ENCODE data around the gene XKR7. TPM values are rescaled to one million over a fixed set of nuclear protein-coding genes. Genes with fewer than 3 reads are reported as not detected.
"Not testable (repeated sequence)": the region's sequence is repeated elsewhere in the genome, so short reads cannot be mapped to it uniquely, and the experiment has no call there.

The XKR7 gene
- under 0.01 TPM in 1 of 2 replicates, not detected in the other for total RNA-seq (2014; rRNA removed; shearing (Covaris generic); ENCODE audit: low replicate concordance)

- no peak for DNase-seq
- Histone ChIP-seq H3K4me1 (ENCODE audit: low read length) (no peaks in the 10 kb centered on the region), H3K36me3 (ENCODE audit: insufficient read depth, low read length) (no peaks in the 10 kb centered on the region), H4K20me1 (ENCODE audit: insufficient read depth, low read depth, low read length) (no peaks in the 10 kb centered on the region), H3K9me3 (ENCODE audit: low read length) (no peaks in the 10 kb centered on the region), H3K4me2 (ENCODE audit: low read depth, low read length, poor library complexity, severe bottlenecking) (no peak within 1 kb of the TSS), H3K9me2 (replicated peaks; ENCODE audit: insufficient read depth, low read length) (no peaks in the 10 kb centered on the region), H3K79me2 (ENCODE audit: low read length) (no peaks in the 10 kb centered on the region), H2AFZ (ENCODE audit: low read length) (no peak within 1 kb of the TSS), H3K9ac (ENCODE audit: low read length) (no peak within 1 kb of the TSS), H3K27ac (ENCODE audit: low read length) (no peak within 1 kb of the TSS), H3K27me3 (ENCODE audit: low read length) (no peaks in the 10 kb centered on the region), H3K4me3 (ENCODE audit: low read length) (no peak within 1 kb of the TSS)
Measured at GRCh38 chr20:31967830-31968249, at the start of gene XKR7. TSS of gene XKR7 (plus strand) at chr20:31968151. CDS start at chr20:31968176, 25 bp downstream.

DNA sequence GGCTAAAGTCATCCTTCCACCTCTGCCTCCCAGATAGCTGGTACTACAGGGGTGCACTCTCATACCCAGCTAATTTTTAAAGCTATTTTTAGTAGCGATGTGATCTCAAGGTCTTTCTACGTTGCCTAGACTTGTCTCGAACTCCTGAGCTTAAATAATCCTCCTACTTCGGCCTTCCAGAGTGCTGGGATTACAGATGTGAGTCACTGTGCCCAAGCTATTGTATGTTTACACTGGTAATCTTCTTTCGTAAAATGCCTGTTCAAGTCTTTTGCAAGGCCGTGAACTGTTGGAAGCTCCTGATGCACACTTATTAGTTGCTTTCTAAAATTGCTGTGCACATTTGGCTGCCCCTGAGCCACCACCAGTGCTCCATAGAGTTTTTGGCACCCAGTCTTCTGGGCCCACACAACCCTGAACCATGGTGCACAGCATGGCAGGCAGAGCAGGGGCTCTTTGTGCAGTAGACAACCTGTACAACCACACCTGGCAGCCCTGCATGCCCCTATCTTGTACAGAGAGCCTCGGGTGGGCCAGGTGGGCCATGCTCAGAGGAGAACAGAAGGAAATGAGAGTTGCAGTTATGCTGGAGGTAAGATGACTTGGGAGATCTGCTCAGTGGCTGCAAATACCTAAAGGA, 49.4 kb upstream of the XKR7 start:
- H3K9me3 ChIP-seq (ENCODE audit: low read length) = no peaks in the 10 kb centered on the region
- H3K9ac ChIP-seq (ENCODE audit: low read length) = no peak overlapping the region
- no peaks in the 10 kb centered on the region for H3K36me3 ChIP-seq (ENCODE audit: insufficient read depth, low read length)
- no peak for DNase-seq
- no peak overlapping the region for H3K4me3 ChIP-seq (ENCODE audit: low read length)
- H3K79me2 ChIP-seq (ENCODE audit: low read length) = no peaks in the 10 kb centered on the region
- no peaks in the 10 kb centered on the region for H3K27me3 ChIP-seq (ENCODE audit: low read length)
- H3K4me1 ChIP-seq (ENCODE audit: low read length) = peaks cover 7% of the 10 kb centered on the region
- no peak overlapping the region for H2AFZ ChIP-seq (ENCODE audit: low read length)
- H4K20me1 ChIP-seq (ENCODE audit: insufficient read depth, low read depth, low read length) = no peaks in the 10 kb centered on the region
- no peak overlapping the region for H3K4me2 ChIP-seq (ENCODE audit: low read depth, low read length, poor library complexity, severe bottlenecking)
- H3K27ac ChIP-seq (ENCODE audit: low read length) = no peak overlapping the region
- H3K9me2 ChIP-seq (replicated peaks; ENCODE audit: insufficient read depth, low read length) = no peaks in the 10 kb centered on the region

DNA sequence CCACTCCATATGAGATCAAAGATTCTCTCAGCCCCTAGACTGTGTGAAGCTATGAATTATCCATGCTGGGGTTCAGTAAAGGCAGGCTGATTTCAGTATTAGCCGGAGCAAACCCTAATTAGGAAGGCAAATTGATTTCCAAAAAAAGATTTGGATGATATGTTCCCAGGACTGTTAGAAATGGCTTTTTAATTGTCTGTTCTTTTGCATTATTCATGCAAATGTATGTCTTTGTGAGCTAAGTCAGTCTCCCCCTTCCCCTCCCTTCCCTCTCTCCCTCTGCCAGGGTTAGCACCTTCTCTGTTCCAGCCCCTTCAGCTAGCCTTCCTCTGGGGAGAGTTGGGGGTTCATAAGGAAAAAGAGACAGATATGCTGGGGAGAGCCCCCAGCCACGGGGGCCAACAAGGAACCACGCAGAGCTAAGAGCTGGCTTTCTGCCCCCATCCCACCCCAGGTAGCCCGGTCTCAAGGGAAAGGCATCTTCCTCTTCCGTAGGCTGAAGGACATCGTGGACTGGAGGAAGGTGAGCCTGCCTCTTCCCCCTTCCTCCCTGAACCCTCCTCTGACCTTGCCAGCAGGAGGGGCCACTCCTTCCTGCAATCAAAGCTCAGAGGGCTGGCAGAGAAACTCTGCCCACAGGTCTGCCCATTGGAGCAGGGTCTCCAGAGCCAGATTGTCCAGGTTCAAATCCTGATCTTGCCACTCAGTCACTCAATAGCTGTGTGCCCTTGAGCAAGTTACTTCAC, 48.4 kb upstream of the XKR7 start:
- peaks cover 7% of the 10 kb centered on the region for H3K4me1 ChIP-seq (ENCODE audit: low read length)
- H3K9ac ChIP-seq (ENCODE audit: low read length) = no peak overlapping the region
- no peaks in the 10 kb centered on the region for H3K36me3 ChIP-seq (ENCODE audit: insufficient read depth, low read length)
- H3K9me2 ChIP-seq (replicated peaks; ENCODE audit: insufficient read depth, low read length) = no peaks in the 10 kb centered on the region
- H3K27ac ChIP-seq (ENCODE audit: low read length) = no peak overlapping the region
- no peak overlapping the region for H3K4me2 ChIP-seq (ENCODE audit: low read depth, low read length, poor library complexity, severe bottlenecking)
- H3K9me3 ChIP-seq (ENCODE audit: low read length) = no peaks in the 10 kb centered on the region
- no peaks in the 10 kb centered on the region for H4K20me1 ChIP-seq (ENCODE audit: insufficient read depth, low read depth, low read length)
- H3K79me2 ChIP-seq (ENCODE audit: low read length) = no peaks in the 10 kb centered on the region
- no peak for DNase-seq
- no peaks in the 10 kb centered on the region for H3K27me3 ChIP-seq (ENCODE audit: low read length)
- no peak overlapping the region for H3K4me3 ChIP-seq (ENCODE audit: low read length)
- no peak overlapping the region for H2AFZ ChIP-seq (ENCODE audit: low read length)

DNA sequence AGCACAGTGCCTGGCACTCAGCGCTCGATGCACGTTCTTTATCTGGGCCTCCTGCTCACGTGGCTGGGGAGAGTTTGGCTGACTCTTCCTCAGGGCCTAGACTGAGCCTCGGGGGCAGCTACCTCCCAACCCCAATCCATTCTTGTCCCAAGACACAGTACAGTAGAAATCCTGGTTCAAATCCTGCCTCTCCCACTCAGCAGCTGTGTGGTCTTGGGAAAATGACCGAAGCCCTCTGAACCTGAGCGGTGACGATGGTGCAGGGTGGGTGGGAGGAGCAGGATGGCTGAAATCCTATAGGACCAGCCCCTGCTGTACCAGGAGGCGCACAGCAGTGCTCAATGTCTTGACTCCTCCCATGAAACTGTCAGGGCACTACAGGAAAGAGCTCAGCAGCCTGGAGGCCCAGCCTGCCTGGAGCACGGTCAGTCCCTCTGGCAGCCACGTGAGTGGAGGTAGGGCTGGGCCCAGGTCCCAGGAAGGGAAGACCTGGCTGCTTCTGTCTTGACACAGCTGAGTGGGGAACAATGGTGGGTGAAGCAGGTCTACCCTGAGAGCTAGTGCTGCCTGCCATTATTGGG, 47.6 kb upstream of the XKR7 start:
- Histone ChIP-seq H3K27me3 (ENCODE audit: low read length) (no peaks in the 10 kb centered on the region), H3K4me1 (ENCODE audit: low read length) (peaks cover 7% of the 10 kb centered on the region), H3K9me3 (ENCODE audit: low read length) (no peaks in the 10 kb centered on the region), H3K36me3 (ENCODE audit: insufficient read depth, low read length) (no peaks in the 10 kb centered on the region), H3K27ac (ENCODE audit: low read length) (no peak overlapping the region), H3K9me2 (replicated peaks; ENCODE audit: insufficient read depth, low read length) (no peaks in the 10 kb centered on the region), H3K4me2 (ENCODE audit: low read depth, low read length, poor library complexity, severe bottlenecking) (no peak overlapping the region), H3K4me3 (ENCODE audit: low read length) (no peak overlapping the region), H3K79me2 (ENCODE audit: low read length) (no peaks in the 10 kb centered on the region), H3K9ac (ENCODE audit: low read length) (no peak overlapping the region), H2AFZ (ENCODE audit: low read length) (no peak overlapping the region), H4K20me1 (ENCODE audit: insufficient read depth, low read depth, low read length) (no peaks in the 10 kb centered on the region)
- no peak for DNase-seq

DNA sequence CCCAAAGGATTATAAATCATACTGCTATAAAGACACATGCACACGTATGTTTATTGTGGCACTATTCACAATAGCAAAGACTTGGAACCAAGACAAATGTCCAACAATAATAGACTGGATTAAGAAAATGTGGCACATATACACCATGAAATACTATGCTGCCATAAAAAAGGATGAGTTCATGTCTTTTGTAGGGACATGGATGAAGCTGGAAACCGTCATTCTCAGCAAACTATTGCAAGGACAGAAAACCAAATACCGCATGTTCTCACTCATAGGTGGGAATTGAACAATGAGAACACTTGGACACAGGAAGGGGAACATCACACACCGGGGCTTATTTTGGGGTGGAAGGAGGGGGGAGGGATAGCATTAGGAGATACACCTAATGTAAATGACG, 46.5 kb upstream of the XKR7 start:
- not testable (repeated sequence) for H3K4me1 ChIP-seq (ENCODE audit: low read length); DNase-seq; H3K9ac ChIP-seq (ENCODE audit: low read length); H3K36me3 ChIP-seq (ENCODE audit: insufficient read depth, low read length); H3K4me3 ChIP-seq (ENCODE audit: low read length); H2AFZ ChIP-seq (ENCODE audit: low read length); H3K9me2 ChIP-seq (replicated peaks; ENCODE audit: insufficient read depth, low read length); H3K4me2 ChIP-seq (ENCODE audit: low read depth, low read length, poor library complexity, severe bottlenecking); H3K27ac ChIP-seq (ENCODE audit: low read length); H3K9me3 ChIP-seq (ENCODE audit: low read length); H3K79me2 ChIP-seq (ENCODE audit: low read length); H3K27me3 ChIP-seq (ENCODE audit: low read length); H4K20me1 ChIP-seq (ENCODE audit: insufficient read depth, low read depth, low read length)

GRCh38 chr20:31922181-31922580, 45.8 kb upstream of the XKR7 start:
- Histone ChIP-seq H3K9ac (ENCODE audit: low read length) (no peak overlapping the region), H3K4me3 (ENCODE audit: low read length) (no peak overlapping the region), H3K27me3 (ENCODE audit: low read length) (no peaks in the 10 kb centered on the region), H3K27ac (ENCODE audit: low read length) (no peak overlapping the region), H3K4me1 (ENCODE audit: low read length) (peaks cover 7% of the 10 kb centered on the region), H3K4me2 (ENCODE audit: low read depth, low read length, poor library complexity, severe bottlenecking) (no peak overlapping the region), H3K36me3 (ENCODE audit: insufficient read depth, low read length) (no peaks in the 10 kb centered on the region), H2AFZ (ENCODE audit: low read length) (no peak overlapping the region), H4K20me1 (ENCODE audit: insufficient read depth, low read depth, low read length) (no peaks in the 10 kb centered on the region), H3K9me2 (replicated peaks; ENCODE audit: insufficient read depth, low read length) (no peaks in the 10 kb centered on the region), H3K9me3 (ENCODE audit: low read length) (no peaks in the 10 kb centered on the region), H3K79me2 (ENCODE audit: low read length) (no peaks in the 10 kb centered on the region)
- no peak for DNase-seq

GRCh38 chr20:31922588-31922987, 45.4 kb upstream of the XKR7 start:
- no peak overlapping the region for H3K4me3 ChIP-seq (ENCODE audit: low read length)
- no peaks in the 10 kb centered on the region for H4K20me1 ChIP-seq (ENCODE audit: insufficient read depth, low read depth, low read length)
- H3K9ac ChIP-seq (ENCODE audit: low read length) = no peak overlapping the region
- H3K27ac ChIP-seq (ENCODE audit: low read length) = no peak overlapping the region
- H3K4me1 ChIP-seq (ENCODE audit: low read length) = peaks cover 7% of the 10 kb centered on the region
- H3K27me3 ChIP-seq (ENCODE audit: low read length) = no peaks in the 10 kb centered on the region
- H3K9me3 ChIP-seq (ENCODE audit: low read length) = no peaks in the 10 kb centered on the region
- H2AFZ ChIP-seq (ENCODE audit: low read length) = no peak overlapping the region
- no peak overlapping the region for H3K4me2 ChIP-seq (ENCODE audit: low read depth, low read length, poor library complexity, severe bottlenecking)
- H3K36me3 ChIP-seq (ENCODE audit: insufficient read depth, low read length) = no peaks in the 10 kb centered on the region
- DNase-seq = no peak
- no peaks in the 10 kb centered on the region for H3K9me2 ChIP-seq (replicated peaks; ENCODE audit: insufficient read depth, low read length)
- H3K79me2 ChIP-seq (ENCODE audit: low read length) = no peaks in the 10 kb centered on the region

All from Karpas-422 (cell line).